DMS153 (cell line): ENCODE data around the gene TMEM30A.

Source experiments
- DNase-seq: peaks from one replicate; lab custom pipeline; 2025; lab: John Stamatoyannopoulos, UW

TMEM30A gene

DNA sequence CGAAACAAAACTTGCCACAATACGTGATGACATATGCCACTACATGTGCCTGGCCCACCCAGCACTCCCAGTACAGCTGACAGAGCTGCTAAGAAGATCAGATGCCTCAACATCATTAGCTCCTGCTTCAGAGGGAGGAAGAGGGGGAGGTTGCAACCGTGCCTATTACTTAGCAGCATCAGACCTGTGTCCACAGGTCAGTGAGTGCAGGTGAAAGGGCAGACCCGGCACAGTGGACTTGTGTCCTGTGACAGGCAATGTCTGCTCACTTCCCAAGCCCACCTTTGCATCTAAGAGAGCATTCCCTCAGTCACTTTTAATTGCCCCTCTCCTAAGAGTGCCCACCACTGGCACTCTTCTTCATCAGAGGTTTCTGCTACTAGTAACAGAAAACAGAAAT, 69.3 kb downstream of the TMEM30A start:
- no peak for DNase-seq

DNA sequence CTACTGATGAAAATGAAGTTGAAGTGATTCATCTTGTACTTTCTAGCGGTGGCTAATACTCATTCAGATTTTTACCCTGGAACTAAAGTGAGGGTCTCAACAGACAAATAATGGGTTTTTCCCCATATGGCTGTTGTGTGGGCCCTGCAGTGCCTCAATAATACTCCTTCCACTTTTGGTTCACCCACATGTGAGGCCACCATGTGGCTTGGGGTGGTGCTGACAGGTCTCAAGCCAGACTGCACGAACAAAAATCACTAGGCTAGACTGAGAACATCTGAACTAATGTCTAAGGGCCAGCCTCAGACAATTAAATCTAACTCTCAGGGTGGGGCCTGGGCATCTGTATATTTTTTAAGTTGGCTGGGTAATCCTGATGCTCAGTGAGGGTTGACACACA, 70.9 kb downstream of the TMEM30A start:
- no peak for DNase-seq

GRCh38 chr6:75213112-75213511, 71.5 kb downstream of the TMEM30A start:
- DNase-seq, result no peak

GRCh38 chr6:75211920-75212590, 72.5 kb downstream of the TMEM30A start:
- DNase-seq, result no peak

DNA sequence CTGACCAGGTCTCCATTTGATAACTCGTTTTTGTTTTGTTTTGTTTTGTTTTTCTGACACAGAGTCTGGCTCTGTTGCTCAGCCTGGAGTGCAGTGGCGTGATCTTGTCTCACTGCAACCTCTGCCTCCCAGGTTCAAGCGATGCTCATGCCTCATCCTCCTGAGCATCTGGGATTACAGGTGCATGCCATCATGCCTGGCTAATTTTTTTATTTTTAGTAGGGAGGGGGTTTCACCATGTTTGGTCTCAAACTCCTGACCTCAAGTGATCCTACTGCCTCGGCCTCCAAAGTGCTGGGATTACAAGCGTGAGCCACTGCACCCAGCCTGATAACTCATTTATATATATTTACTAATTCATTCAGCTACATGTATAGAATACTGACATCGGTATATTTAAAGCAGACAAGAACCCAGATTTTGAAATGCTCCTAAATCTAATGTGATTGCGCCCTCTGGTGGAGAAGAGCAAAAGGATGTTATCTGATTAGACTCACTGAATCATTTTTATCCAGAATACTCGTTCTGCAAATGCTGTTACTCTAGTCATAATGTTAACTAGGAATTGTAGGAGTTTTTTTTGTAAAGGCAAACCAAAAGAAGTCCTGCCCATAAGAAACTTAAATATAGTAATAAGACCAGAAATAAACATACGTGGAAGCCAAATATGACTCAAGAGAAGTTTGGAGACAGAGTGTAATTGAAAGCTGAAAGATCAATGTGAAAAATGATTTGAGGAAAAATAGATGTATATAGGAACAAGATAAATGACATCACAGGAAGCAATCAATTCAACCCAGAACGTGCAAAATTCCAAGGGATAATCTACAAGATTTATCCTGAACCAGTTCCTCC, 73.5 kb downstream of the TMEM30A start:
- DNase-seq, result peak; percentile 44

DNA sequence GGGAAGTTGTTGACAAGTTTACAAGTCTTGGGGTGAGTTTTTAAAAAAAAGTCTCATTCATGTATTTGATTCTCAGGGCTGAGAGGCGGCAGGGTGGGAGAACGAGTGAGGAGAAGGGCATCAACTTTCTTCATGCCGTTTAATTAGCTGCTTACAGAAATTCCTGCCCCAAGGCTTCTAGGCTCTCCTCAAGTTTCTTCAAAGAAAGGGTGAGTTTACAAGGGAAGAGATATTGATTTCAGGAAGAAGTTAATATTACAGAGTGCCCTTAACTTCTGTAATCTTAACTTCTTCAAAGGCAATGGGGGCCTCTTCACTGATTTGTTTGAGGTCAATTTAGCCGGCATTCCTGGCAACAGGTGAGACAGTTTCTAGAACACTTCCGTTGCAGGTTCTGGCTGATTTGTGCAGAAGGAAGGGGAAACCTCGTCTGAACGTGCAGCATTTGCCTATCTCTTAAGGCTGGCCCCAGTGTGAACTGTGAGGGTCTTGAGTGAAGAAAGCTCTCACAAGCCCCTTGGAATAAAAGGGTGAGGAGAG, 75.3 kb downstream of the TMEM30A start:
- DNase-seq, result no peak

DNA sequence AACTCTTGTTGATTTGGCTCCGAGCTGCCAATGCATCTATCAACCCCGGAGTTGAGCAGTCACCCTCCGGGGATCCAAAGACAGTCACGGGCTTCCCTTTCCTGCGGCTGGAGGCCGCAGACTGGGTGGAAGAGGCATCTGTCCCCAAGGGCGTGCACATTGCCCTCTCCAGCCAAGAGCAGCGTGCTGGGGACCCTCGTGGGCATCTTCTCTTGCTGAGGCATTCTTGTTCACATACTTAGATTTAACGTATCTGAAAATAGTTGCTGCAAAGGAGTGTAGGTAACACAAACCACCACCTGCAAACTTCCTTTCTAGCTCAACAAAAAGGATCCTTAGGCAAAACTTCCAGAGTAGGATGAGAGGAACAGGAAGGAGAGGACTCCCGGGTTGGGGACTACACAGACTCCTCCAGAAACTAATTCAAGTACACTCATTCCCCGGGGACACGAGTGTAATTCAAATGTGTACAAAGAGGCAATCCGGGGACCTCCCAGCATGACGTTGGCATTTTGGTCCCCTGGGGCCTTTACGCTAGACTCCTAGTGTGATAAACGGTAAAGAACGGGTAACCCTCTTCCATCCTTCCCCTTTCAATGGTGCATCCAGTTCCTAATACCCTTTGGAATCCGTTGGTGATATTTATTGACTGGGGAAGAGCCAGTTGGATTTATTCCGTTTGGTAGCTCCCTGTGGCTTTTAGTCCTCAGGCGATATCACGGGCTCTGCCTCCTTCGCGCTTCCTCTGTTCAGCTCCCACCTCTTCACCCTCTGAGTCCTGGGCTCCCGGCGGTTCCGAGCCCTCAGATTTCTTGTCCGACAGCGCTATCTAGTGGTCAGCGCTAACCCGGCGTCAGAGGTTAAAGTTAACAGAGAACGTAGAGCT, 76.1 kb downstream of the TMEM30A start:
- peak; percentile 74 for DNase-seq

DNA sequence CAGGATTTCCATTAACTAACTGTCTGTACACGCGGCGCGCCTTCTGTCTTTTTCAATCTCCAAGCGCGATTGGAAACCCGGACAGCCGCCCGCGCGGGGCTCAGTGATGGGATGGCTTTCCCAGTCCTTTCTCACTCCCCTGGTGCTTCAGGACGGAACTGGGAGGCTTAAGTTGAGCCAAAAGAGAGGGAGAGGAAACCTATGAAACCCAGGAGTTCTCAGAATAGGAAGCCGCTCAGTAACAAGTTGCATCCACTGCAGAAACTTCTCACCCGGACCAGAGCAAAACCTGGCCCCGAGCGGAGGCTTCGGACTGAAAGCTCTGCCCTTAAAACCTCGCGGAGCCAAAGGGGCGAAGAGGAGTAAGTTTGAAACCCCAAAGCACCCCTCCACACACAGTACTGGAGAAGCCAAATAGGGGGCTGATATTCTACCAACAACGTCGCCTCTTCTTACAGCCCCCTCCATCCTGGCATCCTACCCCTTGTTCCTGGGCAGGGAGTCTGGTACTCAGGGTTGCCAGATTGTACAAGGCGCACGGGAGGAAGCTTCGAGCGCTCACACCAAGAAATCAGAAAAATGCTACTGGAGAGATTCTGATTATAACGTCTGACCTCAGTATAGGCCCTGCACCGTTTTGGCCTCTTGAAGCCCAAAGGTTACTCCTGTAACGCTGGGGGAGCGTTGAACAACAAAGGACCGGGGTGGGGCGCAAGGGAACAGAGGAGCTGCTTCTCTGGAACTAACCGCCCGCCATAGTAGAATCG, 77.8 kb downstream of the TMEM30A start:
- DNase-seq, result no peak

GRCh38 chr6:75205776-75206575, 78.6 kb downstream of the TMEM30A start, which contains the start of gene COL12A1:
Gene COL12A1 (minus strand): TSS chr6:75206053. CDS start chr6:75202792, 3,261 bp downstream.
- DNase-seq, result peak; percentile 41

GRCh38 chr6:75204959-75205775, 79.4 kb downstream of the TMEM30A start:
- no peak for DNase-seq

DNA sequence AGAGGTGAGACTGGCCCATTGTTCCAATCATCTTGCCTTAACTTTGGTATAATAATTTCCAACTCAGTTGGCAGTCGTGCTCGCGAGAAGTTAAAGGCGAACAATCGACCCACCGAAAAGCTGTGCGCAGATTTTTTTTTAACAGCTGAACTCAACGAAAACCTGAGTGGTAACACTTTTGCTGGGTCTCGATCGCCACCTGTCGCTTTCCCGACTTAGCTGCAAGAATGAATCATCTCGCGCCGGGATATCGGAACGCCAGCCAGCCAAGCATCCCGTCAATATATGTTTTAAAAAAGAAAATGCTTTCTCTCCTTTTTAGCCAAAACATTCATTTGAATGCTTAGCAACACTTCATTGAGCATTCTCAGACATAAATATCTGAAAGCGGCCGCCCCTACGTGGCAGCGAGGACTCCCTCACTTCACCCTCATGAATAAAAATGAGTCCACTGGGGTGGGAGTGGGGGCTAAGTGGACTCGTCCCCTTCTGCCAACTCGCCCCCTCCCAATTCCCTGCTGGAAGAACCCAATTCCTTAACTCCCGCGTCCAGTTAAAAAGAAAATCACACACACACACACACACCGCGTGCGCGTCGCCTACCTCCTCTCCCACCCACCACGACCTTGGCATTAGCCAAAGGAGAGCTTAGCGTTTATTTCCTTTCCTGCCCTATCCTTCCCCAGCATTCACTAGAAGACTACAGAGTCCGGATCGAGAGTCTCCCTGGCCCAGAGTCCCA, 80.2 kb downstream of the TMEM30A start:
- peak; percentile 47 for DNase-seq

DNA sequence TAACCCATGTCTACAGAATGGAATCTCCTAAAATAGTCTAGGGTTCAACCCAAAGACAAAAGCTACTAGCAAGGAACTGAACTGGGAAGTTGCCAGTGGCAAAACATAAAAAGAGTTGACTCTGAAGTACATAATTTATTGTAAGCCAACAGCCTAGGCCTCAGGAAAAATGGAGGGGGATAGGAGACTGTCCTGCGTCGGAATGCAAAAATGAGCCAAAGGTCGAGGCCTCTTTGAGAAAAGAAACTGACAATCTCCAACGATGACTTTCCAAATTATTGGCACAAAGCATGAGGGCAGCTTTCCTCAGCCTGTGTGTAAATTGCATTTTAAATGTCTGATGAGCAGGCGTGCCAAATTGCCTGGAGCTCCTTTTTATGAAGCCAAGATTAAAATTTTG, 80.9 kb downstream of the TMEM30A start:
- no peak for DNase-seq
